Limb (tissue), 2 donors: ENCODE results near the gene TULP1.

Experiments
- DNase-seq, 2 donors: peaks; one replicate each; pipeline ENCODE4 v3.0.0-alpha.2; 2016; ENCODE audit errors: extremely low spot score in 2 of 2

TULP1 gene

DNA sequence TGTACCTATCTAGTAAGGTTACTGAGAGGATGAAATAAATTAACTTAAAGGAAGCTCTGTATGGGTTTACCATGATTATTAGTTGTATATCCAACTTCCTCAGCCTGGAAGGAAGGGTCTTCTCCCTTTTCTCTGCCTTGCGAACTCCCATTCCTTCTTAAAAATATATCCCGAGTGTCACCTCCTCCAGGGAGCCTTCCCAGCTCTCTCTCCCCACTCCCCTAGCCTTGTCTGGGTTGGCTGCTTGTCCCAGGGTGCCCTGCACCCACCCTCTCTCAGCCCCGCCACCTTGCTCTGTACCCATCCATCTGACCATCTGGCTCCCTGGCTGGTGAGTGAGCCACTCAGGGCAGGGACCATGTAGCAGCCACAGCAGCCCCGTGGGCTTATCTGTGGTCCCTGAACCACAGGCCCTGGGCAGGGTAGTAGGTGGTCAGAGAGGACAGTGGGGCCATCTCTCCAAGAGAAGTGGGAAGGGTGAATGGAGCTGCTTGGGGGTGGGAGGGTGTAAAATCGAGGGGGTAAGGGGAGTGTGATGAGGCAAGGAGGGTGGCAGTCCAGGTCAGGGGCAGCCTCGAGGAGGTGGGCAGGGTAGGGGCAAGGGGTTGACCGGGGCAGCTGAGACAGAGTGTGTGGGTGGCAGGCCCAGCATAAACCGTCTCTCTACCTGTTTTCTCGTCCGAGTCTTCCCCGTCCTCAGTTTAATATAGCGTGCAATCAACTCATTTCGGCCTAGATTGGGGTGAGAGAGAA is 28.6 kb downstream of the TULP1 start:
- no peak for DNase-seq

DNA sequence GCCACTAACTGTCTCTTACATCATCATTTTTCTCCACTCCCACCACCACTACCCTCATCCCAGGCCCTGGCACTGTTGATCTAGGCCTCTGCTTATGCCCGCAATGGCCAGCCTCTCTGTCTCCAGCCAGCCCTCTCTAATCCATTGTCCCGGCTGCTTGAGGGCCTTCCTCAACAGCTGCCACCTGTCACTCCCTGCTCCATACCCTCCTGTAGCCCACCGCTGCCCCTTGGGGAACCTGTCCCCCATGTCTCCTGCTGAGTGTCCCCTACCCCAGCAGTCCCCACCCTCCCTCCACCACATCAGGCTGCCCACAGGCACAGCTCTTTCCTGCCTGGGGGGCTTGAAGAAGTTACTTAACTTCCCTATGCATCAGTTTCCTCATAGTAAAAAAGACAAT is 29.2 kb downstream of the TULP1 start:
- DNase-seq = no peak

DNA sequence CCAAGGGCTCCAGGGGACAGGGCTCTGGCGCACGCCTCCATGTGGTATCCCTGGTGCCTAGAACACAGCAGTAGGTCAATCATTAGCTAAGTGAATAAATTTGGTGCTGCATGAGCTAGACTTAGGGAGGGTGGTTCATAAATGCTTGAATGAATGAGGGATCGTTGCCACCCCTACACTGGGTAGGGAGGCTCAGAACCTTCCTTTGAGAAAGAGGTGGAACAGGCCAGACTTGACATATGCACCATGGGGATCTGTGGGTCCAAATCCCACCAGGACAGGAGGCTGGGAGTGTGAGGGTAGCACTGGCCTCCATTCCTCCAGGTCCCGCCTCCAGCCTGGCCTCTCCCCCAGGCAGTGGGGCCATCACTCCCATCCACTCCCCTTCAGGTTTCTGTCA is 29.6 kb downstream of the TULP1 start:
- no peak for DNase-seq

DNA sequence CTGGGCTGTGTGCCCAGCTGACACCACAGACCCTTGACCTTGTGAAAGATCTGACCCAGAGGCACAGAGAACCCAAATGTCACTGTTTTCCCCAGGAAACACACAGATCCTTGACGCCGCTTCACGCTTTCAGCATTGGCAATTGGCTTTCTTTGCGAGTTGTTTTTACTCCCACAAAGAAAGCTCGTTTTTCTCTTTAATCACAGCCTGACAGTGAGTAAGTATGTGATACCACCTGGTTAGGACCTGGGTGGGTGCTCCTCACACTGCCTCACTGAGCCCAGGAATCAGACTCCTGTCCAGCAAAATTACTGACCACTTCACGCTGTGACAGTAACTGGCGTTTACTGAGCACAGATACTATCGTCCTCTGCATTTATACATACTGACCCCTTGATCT is 31.5 kb downstream of the TULP1 start:
- DNase-seq = no peak

DNA sequence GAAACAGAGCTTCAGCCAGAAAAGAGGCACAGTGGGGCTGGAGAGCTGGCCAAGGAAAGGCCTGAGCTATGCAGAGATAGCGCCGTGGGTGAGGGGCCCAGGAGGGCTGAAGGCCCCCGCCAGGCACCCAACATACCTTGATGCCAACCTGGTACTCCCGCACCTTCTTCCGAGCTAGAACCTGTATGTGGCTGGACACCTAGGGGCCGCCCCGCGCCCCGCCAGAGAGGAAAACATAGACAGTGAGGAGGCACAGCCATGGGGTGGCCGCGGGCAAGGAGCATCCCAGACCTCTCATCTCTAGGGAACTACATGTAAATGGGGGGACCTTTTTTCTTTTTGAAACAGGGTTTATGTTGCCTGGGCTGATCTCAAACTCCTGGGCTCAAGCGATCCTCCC is 32.5 kb downstream of the TULP1 start:
- no peak for DNase-seq

DNA sequence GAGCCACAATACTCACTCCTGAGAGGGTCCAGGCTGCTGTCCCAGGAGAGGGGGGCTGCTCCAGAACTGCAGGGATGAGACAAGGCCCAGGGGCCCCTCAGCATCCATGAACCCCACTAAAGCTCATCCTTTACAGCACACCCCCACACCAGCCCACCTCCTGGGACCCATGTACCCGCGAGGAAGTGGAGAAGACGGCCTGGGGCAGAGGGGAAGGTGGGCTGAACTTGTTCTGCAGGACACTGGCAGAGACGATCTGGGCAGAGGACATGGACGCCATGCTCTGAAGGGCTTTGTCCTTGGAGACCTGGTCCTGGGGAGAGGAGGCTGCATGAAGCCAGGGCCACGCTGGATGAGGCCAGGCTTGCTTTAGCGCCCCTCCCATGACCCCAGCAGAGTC is 34.4 kb downstream of the TULP1 start:
- no peak for DNase-seq

DNA sequence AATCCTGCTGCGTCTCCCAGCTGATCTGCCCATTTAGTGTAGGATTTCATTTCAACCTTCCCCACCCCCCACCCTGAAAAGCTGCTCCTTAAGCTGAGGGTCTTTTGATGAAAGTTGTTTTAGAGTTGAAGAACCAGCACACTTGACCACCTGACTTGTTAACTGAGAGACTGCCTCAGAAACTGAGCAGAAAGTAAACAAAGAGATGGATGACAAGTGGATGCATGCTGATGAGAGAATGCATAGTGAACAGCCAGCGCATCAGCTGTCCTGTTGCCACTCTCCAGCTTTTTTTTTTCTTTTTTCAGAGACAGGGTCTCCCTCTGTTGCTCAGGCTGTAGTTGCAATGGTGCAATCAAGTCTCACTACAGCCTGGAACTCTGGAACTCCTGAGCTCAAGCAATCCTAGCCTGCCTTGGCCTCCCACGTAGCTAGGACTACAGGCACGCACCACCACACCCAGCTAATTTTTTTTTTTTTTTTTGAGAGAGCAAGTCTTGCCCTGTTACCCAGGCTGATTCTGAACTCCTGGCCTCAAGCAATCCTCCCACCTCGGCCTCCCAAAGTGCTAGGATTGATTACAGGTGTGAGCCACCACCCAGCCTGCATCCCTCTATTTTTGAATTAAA is 35.0 kb downstream of the TULP1 start:
- no peak for DNase-seq

DNA sequence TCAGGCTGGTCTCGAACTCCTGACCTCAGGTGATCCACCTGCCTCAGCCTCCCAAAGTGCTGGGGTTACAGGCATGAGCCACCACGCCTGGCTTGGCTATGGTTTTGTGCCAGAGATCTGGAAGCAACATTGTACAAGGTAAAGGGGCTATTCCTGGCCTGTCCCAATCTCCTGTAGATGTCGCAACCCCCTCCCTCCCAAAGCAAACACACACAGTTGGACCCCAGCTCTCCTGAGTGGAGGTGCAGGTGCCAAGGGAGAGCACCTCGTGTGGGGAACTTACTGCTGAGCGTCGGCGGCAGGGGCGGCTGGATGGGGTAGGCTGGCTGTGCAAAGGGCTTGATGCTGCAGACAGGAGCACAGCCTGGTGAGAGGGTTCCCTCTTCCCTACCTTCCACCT is 35.7 kb downstream of the TULP1 start:
- DNase-seq = no peak

DNA sequence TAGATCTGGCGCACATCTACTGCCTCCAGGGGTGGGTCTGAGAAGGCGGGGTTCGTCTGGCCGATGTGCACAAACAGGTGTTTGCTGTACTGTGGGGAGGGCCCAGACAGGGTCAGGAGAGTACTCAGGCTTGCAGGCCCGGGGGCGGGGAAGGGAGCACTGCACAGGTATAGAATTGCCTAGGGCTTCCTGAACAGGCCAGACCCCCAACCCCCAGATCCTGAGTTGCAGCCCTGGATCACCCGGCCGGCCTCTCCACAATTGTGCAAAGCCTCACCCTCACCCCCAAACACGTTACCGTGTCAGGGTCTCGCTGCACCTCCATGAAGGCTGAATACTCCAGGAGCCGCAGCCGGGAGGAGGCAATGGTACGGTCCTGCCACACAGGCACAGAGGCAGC is 36.7 kb downstream of the TULP1 start:
- DNase-seq = peak in 1 of 2 donors; percentile 29

DNA sequence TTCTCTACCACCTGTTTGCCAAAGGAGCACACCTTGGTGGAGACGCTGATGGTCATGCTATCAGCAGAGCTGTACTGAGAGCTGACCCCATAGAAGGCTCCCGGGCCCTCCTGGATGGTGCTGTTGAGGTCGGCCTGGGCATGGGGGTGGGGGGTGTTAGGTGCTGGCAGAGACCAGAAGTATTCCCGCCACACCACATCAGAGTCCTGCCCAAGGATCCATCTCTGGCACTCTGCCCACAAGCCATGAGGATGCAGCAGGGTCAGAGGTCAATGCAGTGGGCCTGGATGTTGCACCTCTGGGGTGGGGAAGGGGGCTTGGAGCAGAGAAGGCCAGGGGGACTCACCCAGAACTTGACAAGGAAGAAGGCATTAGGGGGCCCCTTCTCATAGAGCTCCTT is 37.1 kb downstream of the TULP1 start:
- no peak for DNase-seq

DNA sequence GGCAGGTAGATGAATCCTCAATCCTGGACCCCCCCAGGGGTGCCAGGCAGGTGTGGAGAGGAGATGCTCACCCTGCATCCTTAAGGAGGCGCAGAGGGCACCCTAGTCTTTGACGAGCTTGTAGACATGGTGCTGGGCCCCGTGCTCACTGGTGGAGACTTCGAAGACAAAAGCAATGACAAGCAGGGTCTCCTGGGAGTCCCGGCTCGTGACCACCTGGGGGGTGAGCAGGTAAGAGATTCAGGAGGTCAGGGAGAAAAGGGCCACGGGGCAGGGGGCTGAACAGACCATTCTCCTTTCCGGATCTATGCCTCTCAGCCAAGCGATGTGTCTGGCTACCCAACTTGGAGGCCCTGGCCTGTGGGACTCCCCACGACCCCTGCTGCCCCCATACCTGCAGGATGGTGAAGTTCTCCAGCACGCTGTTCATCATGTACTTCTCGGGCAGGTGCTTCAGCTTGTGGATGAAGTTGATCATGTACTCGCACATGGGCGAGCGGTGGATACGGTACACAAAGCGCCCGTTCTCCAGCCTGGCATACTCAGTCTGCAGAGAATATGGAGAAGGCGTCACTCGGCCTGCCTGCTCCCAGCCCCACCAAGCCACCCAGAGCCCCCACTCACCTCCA is 37.6 kb downstream of the TULP1 start:
- no peak for DNase-seq

DNA sequence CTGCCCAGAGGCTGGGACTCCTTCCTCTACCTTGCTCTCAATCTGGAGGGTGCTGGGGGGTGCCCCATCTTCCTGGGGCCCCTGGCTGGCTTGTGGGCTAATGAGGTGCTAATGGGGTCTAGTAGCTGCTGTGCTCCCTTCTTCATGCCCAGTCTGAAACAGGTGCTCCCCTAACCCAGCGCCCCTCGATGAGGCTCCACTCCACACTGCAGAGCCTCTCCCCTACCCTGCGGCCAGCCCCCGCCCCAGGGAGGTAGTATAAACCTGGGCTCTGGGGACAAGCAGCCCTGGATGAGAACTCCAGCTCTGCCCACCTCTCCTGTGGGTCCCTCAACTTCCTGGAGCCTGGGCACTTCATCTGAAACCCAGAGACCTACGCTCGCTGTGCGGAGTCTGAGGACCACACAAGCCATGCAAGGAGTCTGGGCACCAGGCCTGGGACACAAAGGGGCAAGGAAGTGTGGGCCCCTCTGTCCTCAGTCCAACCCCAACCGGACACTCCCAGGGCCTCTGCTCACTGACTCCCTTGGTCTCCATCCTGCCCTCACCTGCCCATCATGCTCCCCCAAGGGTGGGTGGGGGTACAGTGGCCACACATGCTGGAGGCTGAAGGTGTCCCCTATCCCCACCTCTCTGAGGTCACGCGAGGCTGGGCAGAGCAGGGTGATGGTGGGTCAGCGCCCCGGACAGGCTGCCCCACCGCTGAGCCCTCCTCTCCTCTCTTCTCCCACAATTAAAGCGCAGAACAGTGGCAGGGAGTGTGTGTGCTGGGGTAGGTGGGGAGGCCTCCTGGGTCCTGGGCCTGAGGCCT is 38.4 kb downstream of the TULP1 start:
- no peak for DNase-seq

DNA sequence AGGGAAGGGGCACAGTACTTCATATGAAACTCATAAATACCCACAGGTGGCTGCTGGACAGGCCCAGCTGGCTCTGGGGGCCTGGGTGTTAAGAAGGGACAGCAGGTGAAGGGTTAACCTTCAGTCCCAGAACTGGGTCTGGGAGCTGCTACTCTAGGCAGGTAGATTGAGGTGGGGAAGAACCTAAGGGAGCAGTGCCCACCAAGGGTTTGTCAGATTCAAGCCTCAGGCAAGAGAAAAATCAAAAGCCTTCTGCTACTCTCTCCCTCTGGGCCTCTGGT is 38.9 kb downstream of the TULP1 start:
- no peak for DNase-seq

DNA sequence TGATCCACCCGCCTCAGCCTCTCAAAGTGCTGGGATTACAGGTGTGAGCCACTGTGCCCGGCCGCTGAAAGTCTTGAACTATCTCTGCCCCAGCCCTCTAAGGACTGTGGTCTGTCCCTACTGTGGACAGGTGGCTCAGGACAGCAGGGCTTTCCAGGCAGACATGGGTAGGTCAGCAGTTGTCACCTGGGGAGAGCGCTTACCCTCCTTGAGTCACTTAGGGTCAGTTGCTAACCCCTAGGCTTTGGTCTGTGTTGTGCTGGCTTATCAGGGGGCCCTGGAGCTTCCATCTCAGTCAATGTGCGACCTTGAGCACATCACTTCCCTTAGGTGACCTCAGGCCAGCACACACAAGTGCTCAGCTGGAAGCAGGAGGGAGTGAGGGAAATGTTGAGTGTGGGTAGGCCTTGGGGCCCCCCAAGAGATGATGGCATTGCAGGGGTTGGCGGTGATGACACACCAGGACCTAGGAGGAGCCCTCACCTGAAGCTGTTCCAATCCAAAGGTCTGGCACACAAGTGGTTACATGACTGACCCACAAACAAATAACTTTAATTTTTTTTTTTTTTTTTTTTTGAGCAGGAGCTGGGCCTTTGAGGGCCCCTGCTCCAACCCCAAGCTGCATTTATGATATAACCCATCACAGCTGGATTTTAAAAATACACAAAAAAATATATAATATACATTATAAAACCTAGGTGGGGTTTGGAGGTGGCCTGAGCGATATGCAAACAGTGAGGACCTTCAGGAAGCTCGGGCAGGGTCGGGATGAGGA is 39.4 kb downstream of the TULP1 start:
- DNase-seq = no peak

DNA sequence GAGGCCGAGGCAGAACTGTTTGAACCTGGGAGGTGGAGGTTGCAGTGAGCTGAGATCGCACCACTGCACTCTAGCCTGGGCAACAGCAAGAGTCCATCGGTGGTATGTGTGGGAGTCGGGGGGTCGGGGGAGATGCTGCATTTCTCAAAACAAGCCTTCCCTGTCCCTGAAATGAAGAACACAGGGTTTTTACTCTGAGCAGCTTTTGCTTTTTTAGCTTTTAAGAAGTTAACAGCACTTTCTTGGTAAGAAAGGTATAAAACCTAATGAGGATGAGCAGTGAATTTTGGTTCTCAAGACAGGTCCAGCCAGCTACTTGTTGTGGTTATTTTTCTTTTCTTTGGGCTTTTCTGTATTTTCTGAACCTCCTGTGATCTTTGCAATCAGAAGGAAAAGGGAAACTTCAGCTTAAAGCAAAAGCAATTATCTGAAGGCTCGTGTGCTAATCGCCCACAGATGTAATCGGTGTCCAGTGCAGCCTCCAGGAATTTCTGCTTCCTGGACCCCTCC is 40.8 kb downstream of the TULP1 start:
- DNase-seq = no peak

DNA sequence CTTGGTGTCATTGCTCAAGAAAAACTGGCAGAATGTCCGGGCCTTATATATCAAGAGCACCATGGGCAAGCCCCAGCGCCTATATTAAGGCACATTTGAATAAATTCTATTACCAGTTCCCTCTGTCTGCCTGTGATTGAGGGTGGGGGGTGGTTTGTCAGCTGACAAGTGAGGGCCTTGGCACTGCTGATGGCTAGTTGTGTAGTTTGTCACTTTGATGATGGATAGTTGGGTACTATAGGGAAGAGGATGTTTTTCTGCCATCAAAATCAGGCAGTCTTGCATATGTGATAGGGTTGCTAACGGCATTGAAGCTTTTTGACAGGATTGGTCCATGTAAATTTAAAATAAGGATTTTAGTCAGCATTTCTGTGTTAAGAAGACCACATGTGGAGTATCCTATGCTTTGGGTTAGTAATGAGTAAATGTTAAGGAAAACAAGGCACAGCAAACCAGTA is 42.0 kb downstream of the TULP1 start:
- DNase-seq = no peak

DNA sequence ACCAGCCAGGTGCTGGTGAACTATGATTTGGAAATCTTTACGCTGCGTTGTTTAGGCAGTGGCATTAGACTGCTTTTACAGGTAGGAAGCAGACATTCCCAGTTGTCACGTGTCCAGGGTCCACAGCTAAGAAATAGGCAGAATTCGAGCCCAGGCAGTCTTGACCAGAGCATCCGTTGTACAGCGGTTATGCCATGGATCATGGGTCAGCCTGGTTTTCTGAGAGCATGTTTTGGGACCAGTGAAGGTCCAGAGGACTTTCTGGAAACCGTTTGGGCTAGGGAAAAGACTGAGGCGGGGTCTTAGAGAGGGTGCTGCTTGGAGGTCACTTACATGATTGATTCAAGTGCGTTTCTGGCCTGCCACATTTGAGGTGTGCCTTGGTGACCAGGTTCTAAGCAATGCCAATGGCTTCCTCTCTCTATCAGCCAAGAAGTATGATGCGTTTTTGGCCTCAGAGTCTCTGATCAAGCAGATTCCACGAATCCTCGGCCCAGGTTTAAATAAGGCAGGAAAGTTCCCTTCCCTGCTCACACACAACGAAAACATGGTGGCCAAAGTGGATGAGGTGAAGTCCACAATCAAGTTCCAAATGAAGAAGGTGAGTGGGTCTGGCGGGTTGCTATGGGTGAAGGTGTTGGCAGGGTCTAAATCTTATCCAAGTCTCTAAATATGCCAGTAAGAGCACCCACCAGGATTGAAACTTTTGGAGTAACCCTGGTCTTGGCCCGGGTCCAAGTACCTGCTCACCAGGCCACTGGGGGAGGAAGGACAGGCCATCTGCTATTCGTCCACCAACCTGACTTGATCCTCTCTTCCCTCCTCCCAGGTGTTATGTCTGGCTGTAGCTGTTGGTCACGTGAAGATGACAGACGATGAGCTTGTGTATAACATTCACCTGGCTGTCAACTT is 42.7 kb downstream of the TULP1 start:
- DNase-seq = no peak

DNA sequence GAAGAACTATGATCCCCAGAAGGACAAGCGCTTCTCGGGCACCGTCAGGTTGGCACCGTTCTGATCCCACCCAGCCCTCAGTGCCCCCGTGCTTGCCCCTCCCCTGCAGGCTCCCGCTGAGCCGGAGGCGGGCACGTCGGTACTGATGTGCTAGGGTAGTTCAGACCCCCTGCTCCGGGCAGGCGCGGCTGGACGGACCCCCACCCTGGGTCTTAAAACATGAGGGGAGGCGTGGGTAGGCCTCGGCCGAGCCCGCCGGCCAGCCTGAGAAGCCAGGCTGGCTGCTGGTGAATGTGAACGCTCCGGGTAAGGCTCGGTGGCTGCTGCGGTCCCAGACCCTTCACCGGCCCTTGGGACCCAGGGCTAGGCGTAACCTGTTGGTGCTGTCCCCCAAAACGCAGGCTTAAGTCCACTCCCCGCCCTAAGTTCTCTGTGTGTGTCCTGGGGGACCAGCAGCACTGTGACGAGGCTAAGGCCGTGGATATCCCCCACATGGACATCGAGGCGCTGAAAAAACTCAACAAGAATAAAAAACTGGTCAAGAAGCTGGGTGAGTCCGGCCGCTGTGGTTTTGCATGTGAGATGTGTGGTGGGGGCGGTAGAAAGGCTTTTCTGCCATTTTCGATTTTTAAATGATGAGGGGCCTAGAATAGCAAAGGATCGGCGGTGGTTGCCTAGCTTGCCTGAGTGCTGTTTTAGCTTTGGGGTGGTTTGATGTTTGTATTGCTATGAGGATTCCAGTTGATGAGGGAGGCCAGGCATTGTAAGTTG is 43.5 kb downstream of the TULP1 start:
- no peak for DNase-seq

DNA sequence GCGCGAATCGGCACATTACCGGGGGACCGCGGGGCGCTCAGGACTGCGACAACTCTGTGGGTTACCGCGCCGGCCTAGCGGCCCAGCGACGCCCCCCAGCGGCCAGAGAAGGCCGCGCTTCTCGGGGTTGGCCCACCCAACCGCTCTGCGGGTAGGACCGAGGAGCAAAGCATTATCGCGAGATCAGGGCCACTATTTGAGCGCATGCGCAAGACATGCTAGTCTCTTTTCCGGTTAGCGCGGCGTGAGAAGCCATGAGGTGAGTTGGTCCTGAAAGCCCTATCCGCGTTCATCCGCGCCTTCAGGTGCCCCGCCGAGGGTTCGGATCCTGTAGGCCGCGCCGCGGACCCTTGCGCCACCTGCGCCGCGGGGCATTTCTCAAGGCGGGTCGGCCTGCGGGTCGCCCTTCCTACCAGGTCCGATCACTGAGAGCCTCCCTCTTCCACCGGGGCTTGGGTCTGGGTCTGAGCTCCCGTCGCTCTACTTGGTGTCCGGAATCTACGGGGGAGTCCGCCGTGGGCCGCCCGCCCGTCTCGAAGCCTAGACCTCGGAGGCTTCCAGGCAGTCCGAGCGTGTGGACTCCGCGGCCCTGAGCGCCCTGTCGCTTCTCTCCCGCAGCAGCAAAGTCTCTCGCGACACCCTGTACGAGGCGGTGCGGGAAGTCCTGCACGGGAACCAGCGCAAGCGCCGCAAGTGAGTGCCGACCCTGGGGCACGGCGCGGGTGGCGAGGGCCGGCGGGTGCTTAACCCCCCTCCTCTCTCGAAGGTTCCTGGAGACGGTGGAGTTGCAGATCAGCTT is 44.3 kb downstream of the TULP1 start, which contains the start of gene RPL10A:
Gene RPL10A, plus strand, starts transcription at position 221 of the 799 bp plus-strand sequence. Its CDS starts 34 bp downstream, at position 255.
- DNase-seq = peak; percentile 95 to 98
